Measurements from ENCODE around the gene TNIK.

TNIK gene

DNA sequence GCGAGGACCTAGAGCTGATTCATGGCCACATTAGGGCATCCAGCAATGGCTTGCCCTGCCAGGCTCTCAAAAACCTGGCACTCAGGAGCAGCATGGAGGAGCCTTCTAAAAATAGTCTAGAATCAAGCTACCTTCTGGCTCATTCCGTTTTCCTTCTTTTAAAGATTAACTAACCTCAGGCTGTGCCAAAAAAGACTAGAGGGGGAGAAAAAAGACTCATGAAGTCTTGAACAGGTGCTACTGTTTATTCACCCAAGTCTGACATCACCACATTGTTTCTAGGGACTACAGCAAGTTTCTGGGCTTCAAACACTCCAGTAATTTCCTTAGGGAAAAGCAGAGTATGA lies 125.8 kb downstream of the TNIK start:
- H3K4me3 ChIP-seq (ENCODE audit: low read depth, low read length) = no peak overlapping the region
- TF ChIP-seq, protein P1, sequence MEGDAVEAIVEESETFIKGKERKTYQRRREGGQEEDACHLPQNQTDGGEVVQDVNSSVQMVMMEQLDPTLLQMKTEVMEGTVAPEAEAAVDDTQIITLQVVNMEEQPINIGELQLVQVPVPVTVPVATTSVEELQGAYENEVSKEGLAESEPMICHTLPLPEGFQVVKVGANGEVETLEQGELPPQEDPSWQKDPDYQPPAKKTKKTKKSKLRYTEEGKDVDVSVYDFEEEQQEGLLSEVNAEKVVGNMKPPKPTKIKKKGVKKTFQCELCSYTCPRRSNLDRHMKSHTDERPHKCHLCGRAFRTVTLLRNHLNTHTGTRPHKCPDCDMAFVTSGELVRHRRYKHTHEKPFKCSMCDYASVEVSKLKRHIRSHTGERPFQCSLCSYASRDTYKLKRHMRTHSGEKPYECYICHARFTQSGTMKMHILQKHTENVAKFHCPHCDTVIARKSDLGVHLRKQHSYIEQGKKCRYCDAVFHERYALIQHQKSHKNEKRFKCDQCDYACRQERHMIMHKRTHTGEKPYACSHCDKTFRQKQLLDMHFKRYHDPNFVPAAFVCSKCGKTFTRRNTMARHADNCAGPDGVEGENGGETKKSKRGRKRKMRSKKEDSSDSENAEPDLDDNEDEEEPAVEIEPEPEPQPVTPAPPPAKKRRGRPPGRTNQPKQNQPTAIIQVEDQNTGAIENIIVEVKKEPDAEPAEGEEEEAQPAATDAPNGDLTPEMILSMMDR (IDR thresholded peaks at IDR 0.05; ENCODE audit: insufficient read depth, low read length, missing control alignments) = no peak
- CTCF ChIA-PET = interaction anchor here (0.7 to 1.1 kb wide), 2 partner anchors 233 to 583 kb away, joined by 3 read pairs; no protein-coding TSS in a partner anchor
- no peak for DNase-seq (ENCODE audit: low read depth, low spot score)
- POLR2A ChIA-PET = no interaction called here

GRCh38 chr3:171333784-171334464 lies 126.3 kb downstream of the TNIK start:
- ChIA-PET POLR2A (no interaction called here), CTCF (interaction anchor here (0.7 kb wide), 1 partner anchor 583 kb away, joined by 3 read pairs; no protein-coding TSS in a partner anchor)
- TF ChIP-seq, protein P1 (IDR thresholded peaks at IDR 0.05; ENCODE audit: insufficient read depth, low read length, missing control alignments) = no peak
- DNase-seq (ENCODE audit: low read depth, low spot score) = no peak
- H3K4me3 ChIP-seq (ENCODE audit: low read depth, low read length) = no peak overlapping the region

DNA sequence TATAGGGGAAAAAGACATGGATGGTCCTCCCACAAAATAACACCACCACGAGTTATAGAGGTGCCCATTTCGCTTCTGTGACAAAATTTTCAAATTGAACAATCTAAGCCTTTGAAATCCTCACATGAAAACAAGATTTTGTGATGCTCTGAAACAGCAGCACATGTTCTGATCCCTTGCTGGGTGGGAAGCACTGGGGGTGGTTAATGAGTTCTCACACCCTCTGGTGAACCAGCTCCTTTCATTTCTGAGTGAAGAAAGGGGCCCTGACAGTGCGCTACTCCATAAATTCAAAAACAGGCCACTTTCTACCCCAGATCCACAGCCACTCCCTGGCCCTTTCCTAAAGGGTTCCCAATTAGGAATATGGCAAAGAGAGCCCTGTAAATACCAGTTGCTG lies 129.3 kb downstream of the TNIK start:
- DNase-seq (ENCODE audit: low read depth, low spot score) = no peak
- CTCF ChIA-PET = interaction anchor here (1.3 kb wide), 1 partner anchor 16 kb away, joined by 4 read pairs; no protein-coding TSS in a partner anchor
- no peak overlapping the region for H3K4me3 ChIP-seq (ENCODE audit: low read depth, low read length)
- TF ChIP-seq, protein P1 (IDR thresholded peaks at IDR 0.05; ENCODE audit: insufficient read depth, low read length, missing control alignments) = no peak
- POLR2A ChIA-PET = no interaction called here

GRCh38 chr3:171329746-171330145 lies 130.5 kb downstream of the TNIK start:
- ChIA-PET CTCF (interaction anchor here (1.0 kb wide), 1 partner anchor 16 kb away, joined by 3 read pairs; no protein-coding TSS in a partner anchor), POLR2A (no interaction called here)
- no peak overlapping the region for H3K4me3 ChIP-seq (ENCODE audit: low read depth, low read length)
- TF ChIP-seq, protein P1 (IDR thresholded peaks at IDR 0.05; ENCODE audit: insufficient read depth, low read length, missing control alignments) = no peak
- no peak for DNase-seq (ENCODE audit: low read depth, low spot score)

- CTCF ChIA-PET = no interaction called here
- TF ChIP-seq, protein P1 (IDR thresholded peaks at IDR 0.05; ENCODE audit: insufficient read depth, low read length, missing control alignments) = no peak
- no peak for DNase-seq (ENCODE audit: low read depth, low spot score)
- POLR2A ChIA-PET = no interaction called here
- H3K4me3 ChIP-seq (ENCODE audit: low read depth, low read length) = no peak overlapping the region
Observed at GRCh38 chr3:171328419-171329082, 131.7 kb downstream of the TNIK start.

DNA sequence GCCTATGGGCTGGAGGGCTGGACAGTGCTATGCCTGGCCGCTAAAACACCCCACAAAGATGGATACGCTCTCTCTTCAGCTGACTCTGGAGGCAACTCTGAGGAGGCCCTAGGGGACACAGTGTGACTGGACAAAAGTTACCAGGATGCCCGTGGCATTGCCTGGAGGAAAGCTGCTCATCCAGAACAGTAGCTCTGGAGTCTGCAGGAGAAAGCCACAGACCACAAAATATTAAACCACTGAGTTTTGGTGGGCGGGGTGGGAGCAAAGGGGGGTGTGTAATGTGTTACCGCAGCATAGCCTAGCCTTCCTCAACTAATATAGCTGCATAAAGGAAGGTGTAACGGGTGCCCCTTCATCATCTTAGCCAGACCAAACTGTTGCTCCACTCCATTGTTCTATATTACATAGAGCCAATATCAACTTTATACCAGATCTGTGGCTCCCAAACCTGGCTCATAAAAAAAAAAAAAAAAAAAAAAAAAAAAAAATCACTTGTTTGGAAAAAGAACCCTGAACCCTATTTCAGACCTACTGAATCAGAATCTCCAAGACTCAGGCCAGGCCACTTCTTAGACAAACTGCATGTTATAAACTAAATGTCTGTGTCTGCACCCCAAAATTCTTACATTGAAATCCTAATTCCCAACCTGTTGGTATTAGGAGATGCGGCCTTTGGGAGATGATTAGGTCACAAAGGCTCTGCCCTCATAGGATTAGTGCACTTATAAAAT lies 132.6 kb downstream of the TNIK start:
- ChIA-PET CTCF (no interaction called here), POLR2A (no interaction called here)
- DNase-seq (ENCODE audit: low read depth, low spot score) = no peak
- TF ChIP-seq, protein P1 (IDR thresholded peaks at IDR 0.05; ENCODE audit: insufficient read depth, low read length, missing control alignments) = no peak
- H3K4me3 ChIP-seq (ENCODE audit: low read depth, low read length) = no peak overlapping the region
